Stimulated activated CD8-positive, alpha-beta memory T cell treated with anti-CD3 and anti-CD28 coated beads, Interleukin-12 subunit alpha, Interleukin-12 subunit beta, amount 100 ng/mL, for 4 hours (primary cell): ENCODE data around the gene NFIB.

Experiments used
- DNase-seq: peaks from one replicate; pipeline ENCODE4 v3.0.0-alpha.2; 2020; ENCODE audit warnings: low read depth

NFIB gene

GRCh38 chr9:14066831-14067230, 247.1 kb downstream of the NFIB start:
- DNase-seq, result no peak

DNA sequence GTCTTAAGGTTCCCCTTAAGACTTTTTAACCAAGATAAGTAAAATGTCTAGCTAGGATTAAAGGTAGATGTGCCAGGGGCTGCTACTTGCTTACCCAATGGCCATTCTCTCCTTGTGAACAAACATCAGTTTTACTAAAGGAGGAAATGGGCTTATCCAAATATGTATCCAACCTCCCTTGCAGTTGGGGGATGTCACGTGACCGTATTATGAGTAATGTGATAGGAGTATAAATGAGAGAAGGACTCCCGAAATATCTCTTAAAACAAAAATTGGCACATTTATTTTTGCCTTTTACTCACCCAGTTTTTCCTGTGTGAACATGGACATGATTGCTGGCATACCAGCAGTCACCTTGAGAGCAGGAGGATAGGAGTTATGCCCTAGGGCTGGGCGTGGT, 247.9 kb downstream of the NFIB start:
- DNase-seq, result no peak

DNA sequence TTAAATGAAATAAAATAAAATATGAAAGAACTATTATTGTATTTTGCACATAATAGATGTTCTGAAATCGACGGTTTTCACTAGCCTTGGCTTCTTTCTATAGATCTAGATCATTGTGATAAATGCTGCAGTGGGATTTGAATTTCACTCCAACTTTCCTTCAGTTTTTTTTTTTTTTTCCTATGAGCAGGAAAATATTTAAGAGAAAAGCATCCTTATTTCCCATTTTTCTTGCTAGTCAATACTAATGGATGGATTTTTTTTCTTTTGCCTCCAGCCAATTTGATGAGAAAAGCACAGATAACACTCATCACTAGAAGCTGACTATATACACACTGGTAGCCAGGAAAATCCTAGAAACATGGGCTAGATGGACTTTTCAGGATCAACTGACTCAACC, 249.0 kb downstream of the NFIB start:
- no peak for DNase-seq

DNA sequence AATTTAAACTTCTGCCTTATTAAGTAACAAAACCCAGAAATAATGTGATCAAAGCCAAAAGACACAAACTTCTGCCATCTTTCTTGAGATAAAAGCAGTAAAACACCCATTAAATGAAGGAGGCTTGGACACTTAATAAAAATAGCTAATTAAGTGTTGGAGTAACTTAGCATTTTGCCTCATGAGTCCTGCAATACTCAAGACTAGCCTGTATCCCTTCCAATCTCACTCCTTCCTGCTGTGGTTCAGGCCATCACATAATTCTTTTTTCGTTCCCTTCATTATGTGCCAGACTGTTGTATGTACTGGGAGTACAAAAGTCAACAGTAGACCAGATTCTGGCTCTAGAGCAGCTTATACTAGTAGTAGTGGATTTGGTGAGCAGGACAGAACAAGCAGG, 250.2 kb downstream of the NFIB start:
- DNase-seq, result no peak

DNA sequence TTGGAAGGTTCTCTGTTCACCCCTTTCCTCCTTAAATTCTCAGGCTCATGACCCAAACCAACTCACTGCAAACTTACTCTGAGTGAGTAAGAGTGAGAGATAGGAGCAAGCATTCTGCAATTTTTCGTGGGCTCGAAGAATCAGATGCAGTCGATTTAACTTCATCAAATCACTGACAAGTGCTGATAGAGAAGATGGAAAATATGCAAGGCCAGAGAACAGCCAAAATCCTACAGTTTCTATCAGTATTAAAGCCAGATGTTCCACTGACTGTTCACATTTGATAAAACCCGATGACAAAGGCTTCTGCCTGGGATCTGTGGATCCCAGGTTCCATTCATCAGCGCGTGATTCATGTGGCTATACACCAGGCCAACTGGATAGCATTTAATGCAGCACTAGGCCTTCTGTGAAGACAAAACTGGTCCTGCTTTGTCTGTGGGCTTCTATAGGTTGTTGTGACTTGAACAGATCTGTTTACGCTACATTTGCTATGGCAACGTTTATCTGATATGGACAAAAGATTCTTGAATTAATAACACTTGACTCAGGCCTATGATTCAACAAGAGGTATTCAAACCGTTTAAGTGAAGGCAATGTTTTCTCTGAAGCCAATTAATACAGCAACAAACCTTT, 251.2 kb downstream of the NFIB start:
- no peak for DNase-seq

GRCh38 chr9:14061936-14062585, 251.9 kb downstream of the NFIB start:
- DNase-seq, result no peak

DNA sequence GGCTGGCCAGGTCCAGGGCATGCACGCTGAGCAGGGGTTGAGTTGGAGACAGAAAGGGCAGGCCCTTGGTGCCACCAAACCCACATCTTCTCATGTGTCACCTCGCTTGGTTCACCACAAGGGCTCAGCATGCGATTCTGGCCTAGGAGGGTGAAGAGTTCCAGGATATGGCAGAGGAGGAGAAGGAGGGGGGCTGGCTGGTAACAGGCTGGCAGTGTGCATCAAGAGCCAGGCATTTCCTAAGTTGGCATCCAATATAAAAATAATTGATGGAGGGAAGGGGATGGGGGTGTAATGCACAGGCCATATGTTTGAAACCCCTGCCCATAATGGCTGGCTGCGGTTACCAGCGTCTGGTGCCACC, 255.6 kb downstream of the NFIB start:
- no peak for DNase-seq

- DNase-seq, result no peak
Observed at GRCh38 chr9:14057368-14058324, 256.3 kb downstream of the NFIB start.

DNA sequence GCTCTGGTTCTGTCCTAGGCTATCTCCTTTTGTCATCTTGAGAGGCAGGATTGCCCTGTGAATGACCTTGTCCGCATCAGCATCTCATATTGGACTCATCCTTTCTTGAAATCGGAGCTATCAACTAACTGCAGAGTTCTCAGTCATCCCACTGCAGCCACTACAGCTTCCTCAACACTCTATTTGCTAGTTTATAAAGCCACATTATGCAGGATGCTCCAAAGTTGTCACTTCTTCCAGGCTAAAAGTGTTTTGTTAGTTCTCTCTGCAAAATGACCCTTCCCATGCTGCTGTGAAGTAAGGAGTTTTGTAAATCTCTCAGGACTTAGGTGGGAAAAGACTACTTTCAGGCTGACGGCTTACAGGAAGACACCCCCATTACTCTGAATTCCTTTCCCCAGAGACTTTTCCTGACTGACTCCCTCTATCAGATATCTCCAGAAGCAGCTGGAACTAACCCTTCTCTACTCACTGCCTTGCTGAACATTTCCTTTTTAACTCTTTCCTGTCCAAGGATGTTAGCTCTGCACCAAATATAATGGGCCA, 257.6 kb downstream of the NFIB start:
- no peak for DNase-seq

DNA sequence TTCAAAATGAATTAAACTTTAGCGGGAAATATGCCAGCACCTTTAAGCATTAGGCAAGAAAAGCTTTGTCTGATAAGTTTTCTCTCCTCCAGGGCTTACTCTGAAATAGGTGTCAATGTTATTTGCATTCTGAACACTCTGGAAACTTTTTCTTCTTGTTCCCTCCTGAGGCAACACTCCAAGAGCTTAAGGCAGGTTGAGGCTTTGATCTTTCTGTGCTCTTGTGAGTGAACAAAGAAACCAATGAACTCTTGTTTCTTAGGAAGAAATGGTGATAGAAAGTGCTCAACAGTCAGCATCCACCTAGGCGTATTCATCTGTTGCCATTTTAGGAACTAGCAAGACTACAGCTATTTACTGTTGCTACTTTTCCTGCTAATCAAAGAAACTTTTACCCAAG, 259.8 kb downstream of the NFIB start:
- DNase-seq, result no peak

DNA sequence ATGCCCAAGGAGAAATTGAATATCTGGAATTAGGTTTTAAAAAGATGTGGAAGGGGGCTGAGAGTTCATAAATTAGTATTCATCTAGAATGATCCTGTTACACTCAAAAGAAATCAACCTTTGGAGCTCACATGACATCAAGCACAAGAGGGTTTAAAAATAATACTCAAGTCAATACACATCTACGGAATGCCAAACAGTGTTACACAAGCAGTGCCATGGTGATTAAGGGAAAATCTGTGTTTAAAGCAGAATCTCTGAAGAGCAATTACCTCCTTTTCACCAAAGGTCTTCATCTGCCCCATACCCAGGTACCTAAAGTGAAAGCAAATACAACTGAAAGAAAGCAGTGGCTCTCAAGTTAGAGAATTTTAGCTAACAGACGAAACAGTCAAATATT, 261.6 kb downstream of the NFIB start:
- no peak for DNase-seq

- no peak for DNase-seq
Observed at GRCh38 chr9:14051419-14051818, 262.5 kb downstream of the NFIB start.

GRCh38 chr9:14043483-14043882, 270.5 kb downstream of the NFIB start:
- DNase-seq, result no peak

GRCh38 chr9:14037331-14037730, 276.6 kb downstream of the NFIB start:
- no peak for DNase-seq

GRCh38 chr9:14033067-14033466, 280.9 kb downstream of the NFIB start:
- no peak for DNase-seq
